ENCODE measurements around the gene SLC22A13.
"Not testable (repeated sequence)": the region's sequence is repeated elsewhere in the genome, so short reads cannot be mapped to it uniquely, and the experiment has no call there.

The SLC22A13 gene

DNA sequence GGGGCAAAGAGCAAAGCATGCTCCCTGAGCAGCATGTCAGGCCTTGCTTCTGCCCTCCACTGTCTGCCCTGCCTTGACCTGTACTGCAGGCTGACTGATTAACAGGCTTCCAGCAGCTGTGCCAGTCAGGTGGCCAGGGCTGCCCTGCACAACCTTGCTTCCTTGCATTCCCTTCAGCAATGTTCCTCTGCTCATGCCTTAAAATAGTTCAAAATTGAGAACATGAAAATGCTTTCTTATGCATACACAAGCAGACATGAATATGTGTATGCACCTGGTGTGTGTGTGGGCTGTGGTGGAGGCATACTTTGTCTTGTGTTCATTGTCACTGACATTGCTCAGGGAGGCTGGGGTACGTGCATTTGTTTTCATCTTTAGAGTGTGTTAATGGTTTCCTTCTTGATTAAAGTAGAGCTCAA is 1.2 kb upstream of the SLC22A13 start:
- DNase-seq (ENCODE audit: low read depth in 2 of 2, low spot score in 1 of 2): no peak

GRCh38 chr3:38264779-38265178 is 833 bp upstream of the SLC22A13 start:
- no peak for DNase-seq (ENCODE audit: low read depth in 2 of 2, low spot score in 1 of 2)

DNA sequence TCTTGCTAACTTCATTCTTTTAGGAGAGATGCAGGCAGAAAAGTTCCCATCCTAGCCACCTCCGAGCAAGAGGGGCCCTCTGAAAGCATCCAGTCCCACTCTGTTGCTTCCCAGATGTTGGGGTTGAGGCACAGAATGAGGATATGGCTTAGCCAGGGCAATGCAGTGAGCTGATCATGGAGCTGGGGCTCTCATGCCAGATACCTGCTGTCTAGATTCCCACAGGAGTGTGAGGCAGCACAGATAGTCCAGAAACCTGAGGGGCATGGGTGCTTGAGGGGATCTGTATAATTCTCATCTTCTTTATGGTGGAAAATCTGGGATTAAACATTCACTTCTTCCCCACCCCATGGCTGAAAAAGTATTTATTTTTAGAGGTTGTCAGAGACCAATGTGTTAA is 1.2 kb downstream of the SLC22A13 start:
- no peak for DNase-seq (ENCODE audit: low read depth in 2 of 2, low spot score in 1 of 2)

DNA sequence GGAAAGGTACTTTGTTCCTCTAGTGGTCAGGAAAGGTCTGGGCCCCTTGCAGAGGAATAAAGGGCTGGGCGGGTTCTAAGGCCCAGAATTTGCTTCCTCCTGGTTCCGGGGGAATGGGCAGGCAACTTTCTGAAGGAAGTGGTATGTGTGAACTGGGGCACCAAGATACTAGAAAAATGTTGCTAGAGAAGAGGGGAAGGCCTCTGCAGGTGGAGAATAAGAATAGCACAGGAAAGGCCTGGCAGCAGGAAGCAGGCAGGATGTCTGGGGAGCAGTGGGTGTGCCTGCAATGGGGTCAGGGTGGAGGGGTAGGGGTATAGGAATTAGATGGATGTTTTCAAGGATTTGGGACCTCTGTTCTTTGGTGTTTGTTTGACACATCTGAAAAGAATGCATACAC is 2.0 kb downstream of the SLC22A13 start:
- DNase-seq (ENCODE audit: low read depth in 2 of 2, low spot score in 1 of 2): no peak

- DNase-seq (ENCODE audit: low read depth in 2 of 2, low spot score in 1 of 2): no peak
Measured at GRCh38 chr3:38268087-38268486, 2.5 kb downstream of the SLC22A13 start.

DNA sequence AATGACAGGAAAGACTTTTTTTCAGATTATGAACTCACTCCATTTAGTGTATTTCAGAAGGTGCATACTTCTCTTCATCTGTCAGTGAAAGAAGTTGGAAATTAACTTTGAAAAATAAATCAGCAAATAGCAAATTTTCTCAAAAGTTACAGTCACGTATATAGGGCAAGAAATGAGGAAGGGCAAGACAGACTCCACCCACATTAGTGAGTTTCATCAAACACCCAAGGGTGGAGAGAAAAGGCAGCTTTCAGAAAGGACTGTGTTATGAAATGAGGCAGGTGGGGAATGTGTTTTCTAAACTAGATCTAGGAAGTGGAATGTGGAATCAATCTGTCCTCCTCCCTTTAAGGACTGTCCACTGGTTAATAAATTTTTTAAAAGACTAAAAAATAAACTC is 2.9 kb downstream of the SLC22A13 start:
- no peak for DNase-seq (ENCODE audit: low read depth in 2 of 2, low spot score in 1 of 2)

DNA sequence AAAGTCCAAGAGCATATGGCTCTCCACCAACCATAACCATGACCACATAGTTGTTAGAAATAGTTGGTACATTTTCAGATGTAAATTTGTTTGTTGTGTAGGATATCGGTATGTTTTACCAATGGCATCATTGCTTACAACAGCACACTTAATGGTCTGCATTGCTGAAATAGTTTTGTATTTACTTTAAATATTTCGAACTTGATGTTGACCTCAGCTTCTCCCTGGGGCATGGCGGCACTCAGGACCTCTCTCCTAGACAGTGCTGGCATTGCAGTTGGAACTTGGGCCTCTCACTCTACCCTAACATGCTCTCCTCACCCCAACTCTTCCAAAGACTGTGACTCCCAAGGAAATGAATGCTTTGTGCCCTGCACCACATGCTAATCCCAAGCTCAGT is 5.0 kb downstream of the SLC22A13 start:
- no peak for DNase-seq (ENCODE audit: low read depth in 2 of 2, low spot score in 1 of 2)

- DNase-seq (ENCODE audit: low read depth in 2 of 2, low spot score in 1 of 2): no peak
Measured at GRCh38 chr3:38271553-38271952, 5.9 kb downstream of the SLC22A13 start.

DNA sequence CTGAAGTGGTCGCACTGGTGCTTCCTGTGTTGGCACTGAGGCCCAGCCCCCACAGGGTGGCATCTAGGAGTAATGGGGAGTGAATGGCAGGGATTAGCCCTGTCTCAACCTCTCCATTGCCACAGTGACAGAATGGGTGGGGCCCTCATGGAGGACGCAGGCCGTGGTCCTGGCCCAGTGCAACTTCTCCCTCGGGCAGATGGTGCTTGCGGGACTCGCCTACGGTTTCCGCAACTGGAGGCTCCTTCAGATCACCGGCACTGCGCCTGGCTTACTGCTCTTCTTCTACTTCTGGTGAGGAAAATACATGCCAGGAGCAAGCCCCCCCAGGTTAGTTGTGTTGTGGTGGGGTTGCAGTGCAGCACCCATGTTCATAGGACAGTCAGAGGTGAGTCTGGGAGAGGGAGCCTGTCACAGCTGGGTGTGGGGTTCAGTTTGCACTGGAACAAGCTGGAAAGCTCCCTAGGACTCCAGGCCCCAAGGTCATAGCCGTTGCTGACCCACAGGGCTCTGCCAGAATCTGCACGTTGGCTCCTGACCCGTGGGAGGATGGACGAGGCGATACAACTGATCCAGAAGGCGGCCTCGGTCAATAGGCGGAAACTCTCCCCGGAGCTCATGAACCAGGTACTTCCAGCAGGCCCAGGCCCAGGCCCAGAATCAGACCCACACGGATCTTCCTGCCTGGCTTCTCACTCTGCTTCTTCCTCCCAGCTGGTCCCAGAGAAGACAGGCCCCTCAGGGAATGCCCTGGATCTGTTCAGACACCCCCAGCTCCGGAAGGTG is 9.4 kb downstream of the SLC22A13 start:
- DNase-seq (ENCODE audit: low read depth in 2 of 2, low spot score in 1 of 2): no peak

DNA sequence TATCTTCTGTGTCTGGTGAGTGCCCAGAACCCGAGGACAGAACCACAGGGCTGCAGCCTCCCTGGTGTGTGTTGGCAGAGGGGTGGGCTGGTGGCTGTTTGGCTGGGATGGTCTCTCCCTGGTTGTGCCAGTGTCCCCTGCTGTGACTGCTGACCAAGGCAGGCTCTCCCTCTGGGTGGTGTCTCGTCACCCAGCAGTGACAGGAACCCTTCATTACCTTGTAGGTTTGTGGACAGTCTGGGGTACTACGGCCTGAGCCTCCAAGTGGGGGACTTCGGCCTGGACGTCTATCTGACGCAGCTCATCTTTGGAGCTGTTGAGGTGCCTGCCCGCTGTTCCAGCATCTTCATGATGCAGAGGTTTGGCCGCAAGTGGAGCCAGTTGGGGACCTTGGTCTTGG is 10.0 kb downstream of the SLC22A13 start:
- DNase-seq (ENCODE audit: low read depth in 2 of 2, low spot score in 1 of 2): no peak

- DNase-seq (ENCODE audit: low read depth in 2 of 2, low spot score in 1 of 2): no peak
Measured at GRCh38 chr3:38276081-38276916, 10.7 kb downstream of the SLC22A13 start.

DNA sequence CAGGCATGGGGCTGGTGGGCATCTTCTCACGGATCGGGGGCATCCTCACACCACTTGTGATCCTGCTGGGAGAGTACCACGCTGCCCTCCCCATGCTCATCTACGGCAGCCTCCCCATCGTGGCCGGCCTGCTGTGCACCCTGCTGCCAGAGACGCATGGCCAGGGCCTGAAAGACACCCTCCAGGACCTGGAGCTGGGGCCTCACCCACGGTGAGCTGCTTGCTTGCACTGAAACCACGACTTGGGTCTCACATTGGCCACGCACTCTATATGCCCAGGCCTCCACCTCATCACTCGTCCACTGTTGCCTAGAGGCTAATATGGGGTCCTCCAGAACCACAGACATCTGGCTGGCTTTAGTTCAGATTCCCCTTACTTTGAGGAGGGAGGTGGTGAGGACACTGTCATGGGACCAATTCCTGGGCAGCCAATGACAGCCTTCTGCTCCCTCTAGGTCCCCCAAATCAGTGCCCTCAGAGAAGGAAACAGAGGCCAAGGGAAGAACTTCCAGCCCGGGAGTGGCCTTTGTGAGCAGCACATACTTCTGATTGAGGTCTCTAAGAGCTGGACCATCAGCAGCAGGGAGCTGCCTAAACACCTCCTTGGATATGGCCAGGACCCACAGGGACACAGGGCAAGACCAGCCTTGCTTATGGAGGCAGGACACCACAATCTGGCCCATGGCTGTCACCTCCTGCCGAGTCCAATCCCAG is 11.5 kb downstream of the SLC22A13 start:
- no peak for DNase-seq (ENCODE audit: low read depth in 2 of 2, low spot score in 1 of 2)

GRCh38 chr3:38278841-38279240 is 13.2 kb downstream of the SLC22A13 start:
- no peak for DNase-seq (ENCODE audit: low read depth in 2 of 2, low spot score in 1 of 2)

- DNase-seq (ENCODE audit: low read depth in 2 of 2, low spot score in 1 of 2): no peak
Measured at GRCh38 chr3:38281895-38282686, 16.5 kb downstream of the SLC22A13 start, which contains the start of gene SLC22A14. Gene SLC22A14, plus strand, starts transcription at chr3:38282294. Its CDS starts 23,733 bp downstream, at chr3:38306027.

- no peak for DNase-seq (ENCODE audit: low read depth in 2 of 2, low spot score in 1 of 2)
Measured at GRCh38 chr3:38283810-38284755, 18.5 kb downstream of the SLC22A13 start.

DNA sequence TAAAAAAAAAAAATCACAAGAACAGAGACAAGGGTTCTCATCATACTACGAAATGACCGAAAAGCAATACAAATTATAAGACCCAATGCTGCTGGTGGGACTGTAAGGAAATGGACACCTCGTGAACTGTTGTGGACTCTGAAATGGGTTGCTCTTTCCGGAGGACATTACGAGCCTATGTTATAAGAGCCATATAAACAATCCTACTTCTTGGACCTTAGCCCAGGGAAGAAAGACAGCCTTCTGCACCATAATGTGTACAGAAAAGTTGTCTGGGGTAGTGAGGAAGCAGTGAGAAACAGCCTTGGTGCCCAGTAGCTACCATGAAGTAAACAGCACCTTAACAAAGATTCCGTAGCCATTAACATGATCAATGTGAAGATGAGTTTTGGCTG is 19.1 kb downstream of the SLC22A13 start:
- DNase-seq (ENCODE audit: low read depth in 2 of 2, low spot score in 1 of 2): no peak

GRCh38 chr3:38289286-38290217 is 23.9 kb downstream of the SLC22A13 start:
- DNase-seq (ENCODE audit: low read depth in 2 of 2, low spot score in 1 of 2): not testable (repeated sequence)

GRCh38 chr3:38297053-38297452 is 31.4 kb downstream of the SLC22A13 start:
- DNase-seq (ENCODE audit: low read depth in 2 of 2, low spot score in 1 of 2): not testable (repeated sequence)

DNA sequence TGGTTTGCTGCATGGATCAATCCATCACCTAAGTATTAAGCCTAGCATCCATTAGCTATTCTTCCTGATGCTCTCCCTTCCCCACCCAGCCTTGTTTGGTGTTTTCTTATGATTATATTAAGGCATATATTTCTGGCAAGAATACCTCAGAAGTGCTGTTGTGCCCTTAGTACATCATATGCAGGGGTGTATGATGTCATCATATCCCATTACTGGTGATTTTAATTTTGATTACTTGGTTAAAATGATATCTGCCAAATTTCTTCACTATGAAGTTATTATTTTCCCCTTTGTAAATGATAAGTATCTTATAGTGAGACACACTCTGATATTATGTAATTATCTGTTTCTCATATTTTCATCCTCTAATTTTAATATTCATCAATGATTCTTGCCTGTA is 31.9 kb downstream of the SLC22A13 start:
- no peak for DNase-seq (ENCODE audit: low read depth in 2 of 2, low spot score in 1 of 2)
